ENCODE data around the gene STARD3NL.

DNA sequence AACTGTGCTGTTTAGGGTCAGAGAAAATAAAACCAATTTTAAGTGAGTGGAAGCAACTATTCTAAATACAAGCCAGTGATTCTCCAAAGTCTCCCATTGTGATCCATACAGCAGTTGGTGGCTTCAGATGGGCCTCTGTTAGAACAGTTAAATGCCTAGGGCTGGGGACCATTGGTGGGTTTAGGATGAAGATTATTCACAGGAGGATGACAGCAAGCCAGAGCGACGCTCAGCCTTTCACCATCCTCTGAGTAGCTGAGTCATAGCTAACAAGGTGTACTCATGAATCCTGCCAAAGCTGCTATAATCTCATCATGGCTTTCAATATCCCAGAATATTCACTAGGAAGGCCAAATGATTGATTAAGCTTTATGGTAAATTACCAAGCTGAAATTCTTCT is 39.6 kb downstream of the STARD3NL start:
- TF ChIP-seq, protein P1, sequence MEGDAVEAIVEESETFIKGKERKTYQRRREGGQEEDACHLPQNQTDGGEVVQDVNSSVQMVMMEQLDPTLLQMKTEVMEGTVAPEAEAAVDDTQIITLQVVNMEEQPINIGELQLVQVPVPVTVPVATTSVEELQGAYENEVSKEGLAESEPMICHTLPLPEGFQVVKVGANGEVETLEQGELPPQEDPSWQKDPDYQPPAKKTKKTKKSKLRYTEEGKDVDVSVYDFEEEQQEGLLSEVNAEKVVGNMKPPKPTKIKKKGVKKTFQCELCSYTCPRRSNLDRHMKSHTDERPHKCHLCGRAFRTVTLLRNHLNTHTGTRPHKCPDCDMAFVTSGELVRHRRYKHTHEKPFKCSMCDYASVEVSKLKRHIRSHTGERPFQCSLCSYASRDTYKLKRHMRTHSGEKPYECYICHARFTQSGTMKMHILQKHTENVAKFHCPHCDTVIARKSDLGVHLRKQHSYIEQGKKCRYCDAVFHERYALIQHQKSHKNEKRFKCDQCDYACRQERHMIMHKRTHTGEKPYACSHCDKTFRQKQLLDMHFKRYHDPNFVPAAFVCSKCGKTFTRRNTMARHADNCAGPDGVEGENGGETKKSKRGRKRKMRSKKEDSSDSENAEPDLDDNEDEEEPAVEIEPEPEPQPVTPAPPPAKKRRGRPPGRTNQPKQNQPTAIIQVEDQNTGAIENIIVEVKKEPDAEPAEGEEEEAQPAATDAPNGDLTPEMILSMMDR (IDR thresholded peaks at IDR 0.05) = no peak
- no peak for TF ChIP-seq POLR2A (IDR thresholded peaks at IDR 0.05)
